OCI-LY7 (cell line): Measurements from ENCODE around the gene FRMD7.
A peak's percentile ranks its signal among the peaks of the same experiment; 100 is the strongest.

Experiments
- CTCF ChIP-seq: fragments of 200-600 bp; sonication (generic); conservative IDR thresholded peaks from 2 replicates; pipeline ENCODE4 v1.5.1; 2014; ENCODE audit warnings: mild to moderate bottlenecking, antibody characterized with exemption, low read length, moderate library complexity, mixed read lengths
- EZH2phosphoT487 ChIP-seq: fragments of 200-600 bp; sonication (generic); IDR thresholded peaks from 2 replicates; pipeline ENCODE4 v1.6.1; 2018; ENCODE audit warnings: low read depth, borderline replicate concordance, mild to moderate bottlenecking, mixed run types, antibody characterized with exemption, low read length, moderate library complexity, mixed read lengths

- TF ChIP-seq EZH2phosphoT487 = no peak
- peak; percentile 71 for TF ChIP-seq CTCF
Observed at GRCh38 chrX:132092439-132093065, 35.3 kb downstream of the FRMD7 start.
